HepG2 (cell line): ENCODE data around the gene STIMATE. TPM values are rescaled to one million over a fixed set of nuclear protein-coding genes. Genes with fewer than 3 reads are reported as not detected.

ENCODE experiments used
- ATAC-seq: fragments of 200-7000 bp; cut with Tn5 transposase; 3 replicates; pipeline ENCODE4 v1.9.1; 2020; ENCODE audit warnings: mild to moderate bottlenecking, moderate library complexity
- BruUV-seq: library from RNA; stranded (reverse); fragments of 400-500 nt; replicated peaks from 2 replicates; lab custom pipeline; 2021; lab: Mats Ljungman, UMichigan
- CTCF ChIA-PET: fragments of 300-600 bp; formaldehyde crosslinking; extraction: SDS; loops from one replicate; lab custom pipeline; 2021; ENCODE audit warnings: low total read pairs, inconsistent platforms, low intra/inter-chr PET ratio; lab: Yijun Ruan, JAX
- POLR2A ChIA-PET: fragments of 350-600 bp; sonication (Branson Sonifier 250); formaldehyde crosslinking; loops from one replicate; lab custom pipeline; 2020; ENCODE audit warnings: antibody characterized with exemption, inconsistent platforms; lab: Yijun Ruan, JAX
- DNase-seq: peaks from one replicate; pipeline ENCODE4 v3.0.0-alpha.2; 2015; ENCODE audit warnings: low spot score
- FAIRE-seq: peaks from 3 replicates; lab custom pipeline; 2011; peaks lifted over from hg19 to GRCh38; lab: Jason Lieb, UNC
- H2AFZ ChIP-seq: one replicate; pipeline ENCODE4 v1.6.1; 2011; ENCODE audit warnings: low read length, inconsistent platforms
- H3K27ac ChIP-seq: fragments of 300-600 bp; 3 replicates; pipeline ENCODE4 v1.8.0; 2011; ENCODE audit warnings: mixed run types, mild to moderate bottlenecking, mixed read lengths, low read length, inconsistent platforms; ENCODE audit not compliant: insufficient read depth; ENCODE audit errors: extremely low read length
- H3K27me3 ChIP-seq, 2 experiments: fragments of 200-600 bp in 1 of 2; 2 replicates in 1 of 2; 3 replicates in 1 of 2; pipeline versions ENCODE4 v1.6.0 to v1.8.0; 2011; ENCODE audit warnings: low read length in 2 of 2, mild to moderate bottlenecking in 2 of 2, moderate library complexity in 2 of 2, inconsistent platforms in 1 of 2; ENCODE audit not compliant: insufficient read depth in 2 of 2, control insufficient read depth in 1 of 2
- H3K36me3 ChIP-seq, 2 experiments: fragments of 200-600 bp in 1 of 2; replicated peaks in 1 of 2; 2 replicates in 1 of 2; 3 replicates in 1 of 2; pipeline versions ENCODE4 v1.5.1 to v1.8.0; 2011; ENCODE audit warnings: low read length in 2 of 2, inconsistent platforms in 1 of 2; ENCODE audit not compliant: insufficient read depth in 2 of 2, control insufficient read depth in 1 of 2
- H3K4me1 ChIP-seq: 2 replicates; pipeline ENCODE4 v1.5.1; 2012; ENCODE audit warnings: low read length, inconsistent platforms; ENCODE audit not compliant: insufficient read depth
- H3K4me2 ChIP-seq: 2 replicates; pipeline ENCODE4 v1.6.0; 2011; ENCODE audit warnings: low read depth, low read length, inconsistent platforms
- H3K4me3 ChIP-seq, 3 experiments: fragments of 200-600 bp in 1 of 3; sonication (generic), shearing (Covaris generic) in 1 of 3; replicated peaks in 1 of 3; 2 replicates each; pipeline ENCODE4 v1.5.1; 2011 to 2016; ENCODE audit warnings: low read length in 3 of 3, inconsistent platforms in 2 of 3, low read depth in 2 of 3, mild to moderate bottlenecking in 2 of 3, control low read depth in 1 of 3, mixed read lengths in 1 of 3; ENCODE audit not compliant: insufficient read depth in 1 of 3
- H3K79me2 ChIP-seq: one replicate; pipeline ENCODE4 v1.6.1; 2011; ENCODE audit warnings: low read length, inconsistent platforms; ENCODE audit not compliant: insufficient read depth
- H3K9ac ChIP-seq: 2 replicates; pipeline ENCODE4 v1.6.0; 2011; ENCODE audit warnings: mild to moderate bottlenecking, low read depth, low read length, inconsistent platforms; ENCODE audit not compliant: insufficient read depth
- H3K9me3 ChIP-seq: 2 replicates; pipeline ENCODE4 v1.5.1; 2012; ENCODE audit warnings: mild to moderate bottlenecking, low read length
- H4K20me1 ChIP-seq: 2 replicates; pipeline ENCODE4 v1.6.0; 2011; ENCODE audit warnings: inconsistent platforms, mild to moderate bottlenecking, low read length, moderate library complexity; ENCODE audit not compliant: insufficient read depth
- BHLHE40 ChIP-seq: IDR thresholded peaks from 2 replicates; pipeline ENCODE4 v1.6.1; 2011; ENCODE audit warnings: low read length, improper control_type of control experiment
- HNRNPH1 ChIP-seq: fragments of 200-400 bp; formaldehyde crosslinking; optimal IDR thresholded peaks from 2 replicates; pipeline ENCODE3; 2017; ENCODE audit warnings: mild to moderate bottlenecking, low read depth, low read length
- IRF2 ChIP-seq: IDR thresholded peaks from 2 replicates; pipeline ENCODE4 v1.6.1; 2018; ENCODE audit warnings: missing genetic modification reagents, missing compliant biosample characterization
- LRRFIP1 ChIP-seq: sonication (generic); formaldehyde crosslinking; conservative IDR thresholded peaks from 2 replicates; pipeline ENCODE4 v1.4.0; 2020; ENCODE audit warnings: missing genetic modification reagents
- MBNL3 ChIP-seq: fragments of 250-450 bp; sonication (Bioruptor Pico); conservative IDR thresholded peaks from 2 replicates; pipeline ENCODE4 v1.8.0; 2022; ENCODE audit warnings: mild to moderate bottlenecking, inconsistent platforms
- MEIS1 ChIP-seq: sonication (generic); formaldehyde crosslinking; IDR thresholded peaks from 2 replicates; pipeline ENCODE4 v1.9.0; 2021; ENCODE audit warnings: mild to moderate bottlenecking, missing genetic modification reagents, moderate library complexity, borderline replicate concordance
- MLLT10 ChIP-seq: sonication (generic); formaldehyde crosslinking; IDR thresholded peaks from 2 replicates; pipeline ENCODE4 v1.4.0; 2020; ENCODE audit warnings: missing genetic modification reagents
- NFIC ChIP-seq: IDR thresholded peaks from 2 replicates; pipeline ENCODE4 v1.6.1; 2012; ENCODE audit warnings: mild to moderate bottlenecking, low read length, inconsistent platforms
- PREB ChIP-seq: sonication (generic); formaldehyde crosslinking; IDR thresholded peaks from 2 replicates; pipeline ENCODE4 v1.4.0; 2020; ENCODE audit warnings: missing genetic modification reagents
- RFXAP ChIP-seq: sonication (generic); formaldehyde crosslinking; IDR thresholded peaks from 2 replicates; pipeline ENCODE4 v1.4.0; 2020; ENCODE audit warnings: missing genetic modification reagents, borderline replicate concordance
- TOPORS ChIP-seq: sonication (generic); formaldehyde crosslinking; IDR thresholded peaks from 2 replicates; pipeline ENCODE4 v1.8.0; 2023; ENCODE audit warnings: mild to moderate bottlenecking, missing genetic modification reagents
- ZC3H13 ChIP-seq: sonication (generic); formaldehyde crosslinking; IDR thresholded peaks from 2 replicates; pipeline ENCODE4 v1.8.1; 2023; ENCODE audit warnings: mild to moderate bottlenecking, missing genetic modification reagents, moderate library complexity
- ZNF18 ChIP-seq: sonication (generic); formaldehyde crosslinking; IDR thresholded peaks from 2 replicates; pipeline ENCODE4 v1.8.0; 2022; ENCODE audit warnings: mild to moderate bottlenecking, missing genetic modification reagents; ENCODE audit not compliant: insufficient replicate concordance
- ZNF570 ChIP-seq: sonication (generic); formaldehyde crosslinking; IDR thresholded peaks from 2 replicates; pipeline ENCODE4 v1.4.0; 2020; ENCODE audit warnings: mild to moderate bottlenecking, missing genetic modification reagents, borderline replicate concordance
- ZNF644 ChIP-seq: IDR thresholded peaks from 2 replicates; pipeline ENCODE4 v1.6.1; 2016; ENCODE audit warnings: low read depth
- ZNF788 ChIP-seq: sonication (generic); formaldehyde crosslinking; IDR thresholded peaks from 2 replicates; pipeline ENCODE4 v1.5.0; 2020; ENCODE audit warnings: mild to moderate bottlenecking, missing genetic modification reagents, borderline replicate concordance
- ZSCAN30 ChIP-seq: sonication (generic); formaldehyde crosslinking; IDR thresholded peaks from 2 replicates; pipeline ENCODE4 v1.5.0; 2020; ENCODE audit warnings: mild to moderate bottlenecking, missing genetic modification reagents
- WGBS: methylation state at CpG from one replicate; pipeline ENCODE4 v1.1.6; 2017; ENCODE audit warnings: low lambda C conversion rate; 5-methylcytosine and 5-hydroxymethylcytosine counted together
- in situ Hi-C: cut with HindIII; loops from 2 replicates; pipeline ENCODE4 v1.10.0; 2017; ENCODE audit warnings: low pct_unique_long_range_greater_than_20kb; ENCODE audit not compliant: extremely low pct_ligation_motif_present
- intact Hi-C: fragments of 100-400 bp; cut with micrococcal nuclease; formaldehyde crosslinking; loops from one replicate; pipeline ENCODE4 v1.10.0; 2022; ENCODE audit not compliant: unreplicated experiment
- polyA plus RNA-seq, 8 experiments: library from polyadenylated mRNA; depleted of rRNA in 3 of 8; stranded (reverse) in 7 of 8; unstranded in 1 of 8; fragments of >200 nt; fragmentation: Illumina TruSeq in 4 of 8; extraction: Trizol in 4 of 8; gene quantifications; 2 replicates each; pipeline versions ENCODE4 v1.2.1 to v1.2.3, GENCODE V29; 2011 to 2016; ENCODE audit warnings: low read depth in 4 of 8, missing spikeins in 1 of 8, mixed read lengths in 1 of 8; ENCODE audit not compliant: insufficient read depth in 1 of 8
- total RNA-seq, 5 experiments: library from RNA; depleted of rRNA; stranded (reverse); fragments of >200 nt; fragmentation: Illumina TruSeq; extraction: Trizol; gene quantifications; 2 replicates each; pipeline ENCODE4 v1.2.3, GENCODE V29; 2016; ENCODE audit warnings: low read depth in 1 of 5

Gene STIMATE
- total and polyA plus RNA-seq, 2 of the 13 experiments (the other 11 are each of a cell fraction or from before 2014, with no cell fraction given) = 5.7 to 11.7 TPM

GRCh38 chr3:52877085-52877484 is 20.3 kb downstream of the STIMATE start:
- ChIA-PET POLR2A (no interaction called here), CTCF (no interaction called here)
- Histone ChIP-seq H3K4me2 (no peak overlapping the region), H3K36me3 (0 out of 5 replicates have a peak, but pooled peaks cover 0 to 3% of the 10 kb centered on the region in 2 experiments), H2AFZ (no peak overlapping the region), H3K9me3 (no peaks in the 10 kb centered on the region), H3K27ac (no peak overlapping the region), H3K27me3 (no peaks in the 10 kb centered on the region), H3K9ac (no peak overlapping the region), H3K79me2 (no peaks in the 10 kb centered on the region), H3K4me3 (no peak overlapping the region), H3K4me1 (peaks cover 15% of the 10 kb centered on the region), H4K20me1 (no peaks in the 10 kb centered on the region)
- TF ChIP-seq MEIS1 (CRISPR knock-in tag) (no peak), IRF2 (CRISPR knock-in tag) (no peak), MBNL3 (no peak), ZNF570 (CRISPR knock-in tag) (no peak), NFIC (no peak), PREB (CRISPR knock-in tag) (no peak), MLLT10 (CRISPR knock-in tag) (no peak), ZNF18 (no peak), HNRNPH1 (no peak), ZC3H13 (CRISPR knock-in tag) (no peak), TOPORS (CRISPR knock-in tag) (no peak), RFXAP (CRISPR knock-in tag) (no peak), ZNF644 (no peak), ZNF788 (no peak), ZSCAN30 (CRISPR knock-in tag) (no peak), LRRFIP1 (CRISPR knock-in tag) (no peak), BHLHE40 (no peak)
- WGBS = 97% methylated on average over 3 of the region's 3 CpGs
- DNase-seq (no peak), FAIRE-seq (no peak), ATAC-seq (no peak)
- in situ Hi-C loops (no loop called here), intact Hi-C loops (no loop called here)
- no TSS peak for BruUV-seq
